Activated CD4-positive, alpha-beta T cell treated with anti-CD3 and anti-CD28 coated beads, Interleukin-10, Interleukin-2, amounts not matched to agents 100 ng/mL and 50 ng/mL, durations not matched to agents 16 hours and 8 hours (primary cell): ENCODE measurements around the gene ANKRD55.
A peak's percentile ranks its signal among the peaks of the same experiment; 100 is the strongest.
"Not testable (repeated sequence)": the region's sequence is repeated elsewhere in the genome, so short reads cannot be mapped to it uniquely, and the experiment has no call there.

Experiments
- DNase-seq: peaks from one replicate; pipeline ENCODE4 v3.0.0-alpha.2; 2020

The ANKRD55 gene

GRCh38 chr5:56100439-56101176 lies 132.5 kb downstream of the ANKRD55 start:
- no peak for DNase-seq

GRCh38 chr5:56099346-56099745 lies 133.8 kb downstream of the ANKRD55 start:
- DNase-seq: no peak

GRCh38 chr5:56097055-56097454 lies 136.1 kb downstream of the ANKRD55 start:
- no peak for DNase-seq

GRCh38 chr5:56095579-56096102 lies 137.5 kb downstream of the ANKRD55 start:
- DNase-seq: no peak

- DNase-seq: peak; percentile 79
These were observed 138.4 kb downstream of the ANKRD55 start for GRCh38 chr5:56094579-56095361.

GRCh38 chr5:56093970-56094369 lies 139.2 kb downstream of the ANKRD55 start:
- DNase-seq: no peak

- no peak for DNase-seq
These were observed 141.0 kb downstream of the ANKRD55 start for GRCh38 chr5:56092115-56092514.

- DNase-seq: no peak
These were observed 141.5 kb downstream of the ANKRD55 start for GRCh38 chr5:56091664-56092063.

GRCh38 chr5:56090793-56091460 lies 142.2 kb downstream of the ANKRD55 start:
- DNase-seq: no peak

- DNase-seq: peak; percentile 85
These were observed 143.9 kb downstream of the ANKRD55 start for GRCh38 chr5:56088967-56089829.

GRCh38 chr5:56088431-56088949 lies 144.6 kb downstream of the ANKRD55 start:
- DNase-seq: no peak

- no peak for DNase-seq
These were observed 147.9 kb downstream of the ANKRD55 start for GRCh38 chr5:56085193-56085592.

- no peak for DNase-seq
These were observed 149.8 kb downstream of the ANKRD55 start for GRCh38 chr5:56083286-56083854.

- DNase-seq: peak; percentile 81
These were observed 152.0 kb downstream of the ANKRD55 start for GRCh38 chr5:56081053-56081642.

- no peak for DNase-seq
These were observed 152.6 kb downstream of the ANKRD55 start for GRCh38 chr5:56080375-56081052.

- DNase-seq: not testable (repeated sequence)
These were observed 154.0 kb downstream of the ANKRD55 start for GRCh38 chr5:56079157-56079500.

- DNase-seq: no peak
These were observed 154.6 kb downstream of the ANKRD55 start for GRCh38 chr5:56078278-56079156.

- no peak for DNase-seq
These were observed 155.3 kb downstream of the ANKRD55 start for GRCh38 chr5:56077796-56078233.

GRCh38 chr5:56076486-56076885 lies 156.6 kb downstream of the ANKRD55 start:
- no peak for DNase-seq

- no peak for DNase-seq
These were observed 157.8 kb downstream of the ANKRD55 start for GRCh38 chr5:56075361-56075760.
